H1 (cell line): ENCODE results near the gene HSD17B1. TPM values are rescaled to one million over a fixed set of nuclear protein-coding genes. Genes with fewer than 3 reads are reported as not detected.

Source experiments
- CTCF ChIA-PET: fragments of 300-600 bp; sonication (Branson Sonifier 250); formaldehyde crosslinking; loops from one replicate; lab custom pipeline; 2021; ENCODE audit not compliant: partially characterized antibody; lab: Charles Lee
- POLR2A ChIA-PET: fragments of 300-600 bp; sonication (Branson Sonifier 250); formaldehyde crosslinking; loops from one replicate; lab custom pipeline; 2021; ENCODE audit warnings: inconsistent platforms; ENCODE audit not compliant: partially characterized antibody; lab: Charles Lee
- DNase-seq, 2 experiments: peaks; one replicate each; pipeline versions ENCODE4 v3.0.0 to v3.0.0-alpha.2; 2010 to 2022; ENCODE audit warnings: low spot score in 2 of 2, low read depth in 1 of 2, mixed read lengths in 1 of 2
- FAIRE-seq: peaks from 2 replicates; lab custom pipeline; 2011; peaks lifted over from hg19 to GRCh38; lab: Jason Lieb, UNC
- H2AFZ ChIP-seq: 2 replicates; pipeline ENCODE4 v1.8.1; 2012; ENCODE audit warnings: low read length, inconsistent platforms
- H2AK5ac ChIP-seq: 2 replicates; pipeline ENCODE4 v1.6.1; 2013; ENCODE audit warnings: low read depth, low read length
- H2BK120ac ChIP-seq: replicated peaks from 2 replicates; pipeline ENCODE3; 2013; ENCODE audit warnings: low read depth, low read length, inconsistent platforms
- H2BK12ac ChIP-seq: 2 replicates; pipeline ENCODE4 v1.6.1; 2013; ENCODE audit warnings: low read depth, low read length
- H2BK15ac ChIP-seq: 2 replicates; pipeline ENCODE4 v1.6.1; 2013; ENCODE audit warnings: low read length
- H2BK20ac ChIP-seq: 2 replicates; pipeline ENCODE4 v1.6.1; 2013; ENCODE audit warnings: low read length
- H2BK5ac ChIP-seq: 2 replicates; pipeline ENCODE4 v1.6.1; 2013; ENCODE audit warnings: low read depth, low read length
- H3K14ac ChIP-seq: 2 replicates; pipeline ENCODE4 v1.6.1; 2013; ENCODE audit warnings: inconsistent platforms; ENCODE audit not compliant: insufficient read length
- H3K18ac ChIP-seq: 2 replicates; pipeline ENCODE4 v1.6.1; 2013; ENCODE audit warnings: low read length; ENCODE audit errors: extremely low read depth
- H3K23ac ChIP-seq: 2 replicates; pipeline ENCODE4 v1.6.1; 2013; ENCODE audit warnings: inconsistent platforms; ENCODE audit not compliant: insufficient read length
- H3K23me2 ChIP-seq: 2 replicates; pipeline ENCODE4 v1.6.1; 2013; ENCODE audit warnings: low read depth, low read length
- H3K27ac ChIP-seq: 2 replicates; pipeline ENCODE4 v1.6.1; 2011; ENCODE audit warnings: low read depth, low read length, inconsistent platforms
- H3K27me3 ChIP-seq, 4 experiments: replicated peaks in 1 of 4; 1 replicate in 1 of 4; 2 replicates in 3 of 4; pipeline versions ENCODE4 v1.6.1 to v1.8.1; 2011 to 2013; ENCODE audit warnings: low read length in 3 of 4, mild to moderate bottlenecking in 3 of 4, inconsistent platforms in 2 of 4, mixed read lengths in 2 of 4, moderate library complexity in 1 of 4; ENCODE audit not compliant: control insufficient read depth in 3 of 4, insufficient read depth in 3 of 4; ENCODE audit errors: extremely low read depth in 1 of 4
- H3K36me3 ChIP-seq, 4 experiments: 2 replicates each; pipeline versions ENCODE4 v1.6.1 to v1.8.1; 2011 to 2013; ENCODE audit warnings: mild to moderate bottlenecking in 4 of 4, low read length in 3 of 4, moderate library complexity in 2 of 4, control low read depth in 1 of 4, inconsistent platforms in 1 of 4; ENCODE audit not compliant: insufficient read depth in 4 of 4, control insufficient read depth in 2 of 4
- H3K4ac ChIP-seq: replicated peaks from 2 replicates; pipeline ENCODE3; 2013; ENCODE audit warnings: low read length, low read depth, mixed read lengths, inconsistent platforms; ENCODE audit not compliant: insufficient read length
- H3K4me1 ChIP-seq, 4 experiments: replicated peaks in 1 of 4; 1 replicate in 1 of 4; 2 replicates in 3 of 4; pipeline versions ENCODE4 v1.6.1 to v1.8.1; 2011 to 2013; ENCODE audit warnings: low read length in 3 of 4, inconsistent platforms in 2 of 4, mixed read lengths in 1 of 4; ENCODE audit not compliant: insufficient read depth in 4 of 4, control insufficient read depth in 3 of 4
- H3K4me2 ChIP-seq, 2 experiments: 2 replicates each; pipeline versions ENCODE4 v1.6.1 to v1.8.1; 2011 to 2013; ENCODE audit warnings: low read depth in 2 of 2, low read length in 2 of 2, control low read depth in 1 of 2, inconsistent platforms in 1 of 2, mild to moderate bottlenecking in 1 of 2; ENCODE audit not compliant: insufficient read depth in 1 of 2
- H3K4me3 ChIP-seq, 4 experiments: fragments of 200-600, 300-600 bp in 1 of 4; sonication (generic), shearing (Covaris generic), sonication (Bioruptor Twin) in 1 of 4; 2 replicates each; pipeline versions ENCODE4 v1.5.1 to v1.8.1; 2011 to 2016; ENCODE audit warnings: low read length in 4 of 4, low read depth in 3 of 4, control low read depth in 2 of 4, inconsistent platforms in 2 of 4, mild to moderate bottlenecking in 2 of 4, mixed read lengths in 1 of 4, moderate library complexity in 1 of 4; ENCODE audit not compliant: insufficient read depth in 2 of 4; ENCODE audit errors: extremely low read depth in 1 of 4
- H3K56ac ChIP-seq: replicated peaks from 2 replicates; pipeline ENCODE3; 2013; ENCODE audit warnings: low read depth, mild to moderate bottlenecking, mixed read lengths, low read length, inconsistent platforms; ENCODE audit not compliant: insufficient read length
- H3K79me1 ChIP-seq: 2 replicates; pipeline ENCODE4 v1.6.1; 2013; ENCODE audit warnings: low read depth, low read length, control low read depth
- H3K79me2 ChIP-seq, 2 experiments: 2 replicates each; pipeline versions ENCODE4 v1.6.1 to v1.8.1; 2012 to 2013; ENCODE audit warnings: low read length in 2 of 2, mild to moderate bottlenecking in 2 of 2, inconsistent platforms in 1 of 2; ENCODE audit not compliant: insufficient read depth in 2 of 2, control insufficient read depth in 1 of 2
- H3K9ac ChIP-seq, 4 experiments: replicated peaks in 1 of 4; 1 replicate in 1 of 4; 2 replicates in 3 of 4; pipeline versions ENCODE4 v1.6.1 to v1.8.1; 2011 to 2013; ENCODE audit warnings: low read depth in 3 of 4, low read length in 3 of 4, control low read depth in 2 of 4, mild to moderate bottlenecking in 2 of 4, moderate library complexity in 2 of 4, inconsistent platforms in 1 of 4; ENCODE audit errors: extremely low read depth in 1 of 4
- H3K9me3 ChIP-seq, 2 experiments: 2 replicates each; pipeline versions ENCODE4 v1.6.1 to v1.8.1; 2012 to 2013; ENCODE audit warnings: mild to moderate bottlenecking in 2 of 2, moderate library complexity in 2 of 2, control low read depth in 1 of 2, inconsistent platforms in 1 of 2, low read depth in 1 of 2, low read length in 1 of 2, mixed read lengths in 1 of 2; ENCODE audit not compliant: insufficient read depth in 2 of 2
- H4K20me1 ChIP-seq, 2 experiments: replicated peaks in 1 of 2; 2 replicates each; pipeline versions ENCODE3 to v1.8.1; 2011 to 2013; ENCODE audit warnings: inconsistent platforms in 2 of 2, low read length in 2 of 2, mild to moderate bottlenecking in 1 of 2; ENCODE audit not compliant: insufficient read depth in 2 of 2, control insufficient read depth in 1 of 2
- H4K5ac ChIP-seq: 2 replicates; pipeline ENCODE4 v1.6.1; 2013; ENCODE audit warnings: low read length, low read depth, mixed read lengths, inconsistent platforms; ENCODE audit not compliant: insufficient read length
- H4K8ac ChIP-seq: 2 replicates; pipeline ENCODE4 v1.8.0; 2013; ENCODE audit warnings: mild to moderate bottlenecking, moderate library complexity, low read length, inconsistent platforms; ENCODE audit not compliant: insufficient read depth; ENCODE audit errors: extremely low read depth
- H4K91ac ChIP-seq: replicated peaks from 2 replicates; pipeline ENCODE3; 2013; ENCODE audit warnings: low read length, mixed read lengths, inconsistent platforms; ENCODE audit not compliant: insufficient read length
- BACH1 ChIP-seq: IDR thresholded peaks from 2 replicates; pipeline ENCODE4 v1.6.1; 2012; ENCODE audit warnings: low read length, improper control_type of control experiment
- BCL11A ChIP-seq, 2 experiments: IDR thresholded peaks; one replicate each; pipeline ENCODE4 v1.6.1; 2011; ENCODE audit warnings: low read depth in 2 of 2, low read length in 2 of 2, mild to moderate bottlenecking in 2 of 2
- CHD1 ChIP-seq: IDR thresholded peaks from 2 replicates; pipeline ENCODE4 v1.6.1; 2012; ENCODE audit warnings: low read depth, low read length, improper control_type of control experiment
- HDAC6 ChIP-seq: IDR thresholded peaks from one replicate; pipeline ENCODE4 v1.7.1; 2012; ENCODE audit warnings: low read depth, mild to moderate bottlenecking, inconsistent platforms, low read length, moderate library complexity
- KDM4A ChIP-seq: IDR thresholded peaks from one replicate; pipeline ENCODE4 v1.7.1; 2012; ENCODE audit warnings: low read depth, mild to moderate bottlenecking, moderate library complexity, low read length, inconsistent platforms; ENCODE audit not compliant: severe bottlenecking
- RFX5 ChIP-seq: IDR thresholded peaks from 2 replicates; pipeline ENCODE4 v1.6.1; 2011; ENCODE audit warnings: low read depth, low read length, improper control_type of control experiment, borderline replicate concordance
- SP2 ChIP-seq: IDR thresholded peaks from 2 replicates; pipeline ENCODE4 v1.6.1; 2012; ENCODE audit warnings: mild to moderate bottlenecking, low read length, inconsistent platforms
- WGBS, 2 experiments: shearing (Covaris generic) in 1 of 2; methylation state at CpG; one replicate each; pipeline versions ENCODE4 v1.1.6 to v1.1.7; 2013 to 2015; ENCODE audit warnings: low lambda C conversion rate in 2 of 2, mixed read lengths in 2 of 2, inconsistent platforms in 1 of 2, low coverage in 1 of 2, missing lambda C conversion rate in 1 of 2; ENCODE audit not compliant: insufficient replicate concordance in 2 of 2, insufficient coverage in 1 of 2, insufficient read length in 1 of 2; ENCODE audit errors: extremely low coverage in 1 of 2, missing lambda C conversion rate in 1 of 2; 5-methylcytosine and 5-hydroxymethylcytosine counted together
- polyA plus RNA-seq, 7 experiments: library from polyadenylated mRNA; depleted of rRNA in 3 of 7; stranded (reverse) in 5 of 7; unstranded in 2 of 7; fragments of >200 nt in 5 of 7; fragments of 200-250 nt in 2 of 7; gene quantifications; 1 replicate in 5 of 7; 2 replicates in 1 of 7; 4 replicates in 1 of 7; pipeline versions ENCODE4 v1.2.1 to v1.2.3, GENCODE V29; 2011 to 2013; ENCODE audit warnings: missing spikeins in 2 of 7, mixed read lengths in 2 of 7
- total RNA-seq: library from RNA; stranded (reverse); fragmentation: NEBNext Ultra II Directional; extraction: Animal tissue kit (Norgen Biotek cat#: 25700); gene quantifications from 2 replicates; pipeline ENCODE4 v1.2.1, GENCODE V29; 2021

Gene HSD17B1
- total and polyA plus RNA-seq, 2 of the 8 experiments (the other 6 are each of a cell fraction or from before 2014, with no cell fraction given): 0.88 to 1.0 TPM

DNA sequence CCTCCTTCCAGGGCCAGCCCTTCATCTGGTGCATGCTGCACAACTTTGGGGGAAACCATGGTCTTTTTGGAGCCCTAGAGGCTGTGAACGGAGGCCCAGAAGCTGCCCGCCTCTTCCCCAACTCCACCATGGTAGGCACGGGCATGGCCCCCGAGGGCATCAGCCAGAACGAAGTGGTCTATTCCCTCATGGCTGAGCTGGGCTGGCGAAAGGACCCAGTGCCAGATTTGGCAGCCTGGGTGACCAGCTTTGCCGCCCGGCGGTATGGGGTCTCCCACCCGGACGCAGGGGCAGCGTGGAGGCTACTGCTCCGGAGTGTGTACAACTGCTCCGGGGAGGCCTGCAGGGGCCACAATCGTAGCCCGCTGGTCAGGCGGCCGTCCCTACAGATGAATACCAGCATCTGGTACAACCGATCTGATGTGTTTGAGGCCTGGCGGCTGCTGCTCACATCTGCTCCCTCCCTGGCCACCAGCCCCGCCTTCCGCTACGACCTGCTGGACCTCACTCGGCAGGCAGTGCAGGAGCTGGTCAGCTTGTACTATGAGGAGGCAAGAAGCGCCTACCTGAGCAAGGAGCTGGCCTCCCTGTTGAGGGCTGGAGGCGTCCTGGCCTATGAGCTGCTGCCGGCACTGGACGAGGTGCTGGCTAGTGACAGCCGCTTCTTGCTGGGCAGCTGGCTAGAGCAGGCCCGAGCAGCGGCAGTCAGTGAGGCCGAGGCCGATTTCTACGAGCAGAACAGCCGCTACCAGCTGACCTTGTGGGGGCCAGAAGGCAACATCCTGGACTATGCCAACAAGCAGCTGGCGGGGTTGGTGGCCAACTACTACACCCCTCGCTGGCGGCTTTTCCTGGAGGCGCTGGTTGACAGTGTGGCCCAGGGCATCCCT lies 9.3 kb upstream of the HSD17B1 start:
- FAIRE-seq (no peak), DNase-seq (no peak)
- Histone ChIP-seq H2BK12ac (no peak overlapping the region), H3K79me1 (no peaks in the 10 kb centered on the region; the same call in 1 of the 2 replicates), H3K36me3 (peaks cover 0 to 15% (median 8%) of the 10 kb centered on the region in 4 experiments; a peak in 5 of 8 replicates), H2AK5ac (no peak overlapping the region), H3K23ac (no peak overlapping the region), H3K27me3 (no peaks in the 10 kb centered on the region), H3K4ac (no peak overlapping the region), H3K18ac (no peak overlapping the region), H3K4me2 (no peak overlapping the region), H3K9ac (no peak overlapping the region), H4K8ac (no peak overlapping the region), H2BK15ac (no peak overlapping the region), H3K9me3 (no peaks in the 10 kb centered on the region), H3K14ac (no peak overlapping the region), H3K4me1 (peaks cover 0 to 5% (median 4%) of the 10 kb centered on the region in 4 experiments; a peak in 4 of 7 replicates)
- CTCF ChIA-PET: interaction anchor here (1.1 to 2.3 kb wide), 4 partner anchors 14 to 113 kb away, joined by 3 to 6 read pairs (median 4); no protein-coding TSS in a partner anchor
- TF ChIP-seq BCL11A (IDR thresholded peaks at IDR 0.05; ENCODE audit: low read depth in 2 of 2, low read length in 2 of 2) (no peak), CHD1 (no peak), RFX5 (no peak), HDAC6 (no peak), KDM4A (no peak), SP2 (no peak), BACH1 (no peak)
- TF ChIP-seq, all 59 proteins: peak for 0
- H3K56ac ChIP-seq: no peak overlapping the region
- POLR2A ChIA-PET: interaction anchor here (0.6 kb wide), 1 partner anchor 11 kb away, joined by 3 read pairs; no protein-coding TSS in a partner anchor
- H4K5ac ChIP-seq: no peak overlapping the region
- no peak overlapping the region for H2BK20ac ChIP-seq
- H2BK5ac ChIP-seq: no peak overlapping the region
- peaks cover 1 to 4% of the 10 kb centered on the region in 2 experiments for H4K20me1 ChIP-seq
- H3K27ac ChIP-seq: no peak overlapping the region
- H2AFZ ChIP-seq: no peak overlapping the region
- H4K91ac ChIP-seq: no peak overlapping the region
- no peaks in the 10 kb centered on the region for H3K79me2 ChIP-seq
- H3K23me2 ChIP-seq: no peaks in the 10 kb centered on the region; the same call in 1 of the 2 replicates
- no peak overlapping the region for H2BK120ac ChIP-seq
- H3K4me3 ChIP-seq: no peak overlapping the region
- 92% methylated on average over 39 of the region's 39 CpGs; no CpG with 5 or more reads in 1 of the 2 experiments for WGBS, 2 experiments
